ENCODE measurements around the gene CYP46A1.
"Not testable (repeated sequence)": the region's sequence is repeated elsewhere in the genome, so short reads cannot be mapped to it uniquely, and the experiment has no call there.

The CYP46A1 gene

DNA sequence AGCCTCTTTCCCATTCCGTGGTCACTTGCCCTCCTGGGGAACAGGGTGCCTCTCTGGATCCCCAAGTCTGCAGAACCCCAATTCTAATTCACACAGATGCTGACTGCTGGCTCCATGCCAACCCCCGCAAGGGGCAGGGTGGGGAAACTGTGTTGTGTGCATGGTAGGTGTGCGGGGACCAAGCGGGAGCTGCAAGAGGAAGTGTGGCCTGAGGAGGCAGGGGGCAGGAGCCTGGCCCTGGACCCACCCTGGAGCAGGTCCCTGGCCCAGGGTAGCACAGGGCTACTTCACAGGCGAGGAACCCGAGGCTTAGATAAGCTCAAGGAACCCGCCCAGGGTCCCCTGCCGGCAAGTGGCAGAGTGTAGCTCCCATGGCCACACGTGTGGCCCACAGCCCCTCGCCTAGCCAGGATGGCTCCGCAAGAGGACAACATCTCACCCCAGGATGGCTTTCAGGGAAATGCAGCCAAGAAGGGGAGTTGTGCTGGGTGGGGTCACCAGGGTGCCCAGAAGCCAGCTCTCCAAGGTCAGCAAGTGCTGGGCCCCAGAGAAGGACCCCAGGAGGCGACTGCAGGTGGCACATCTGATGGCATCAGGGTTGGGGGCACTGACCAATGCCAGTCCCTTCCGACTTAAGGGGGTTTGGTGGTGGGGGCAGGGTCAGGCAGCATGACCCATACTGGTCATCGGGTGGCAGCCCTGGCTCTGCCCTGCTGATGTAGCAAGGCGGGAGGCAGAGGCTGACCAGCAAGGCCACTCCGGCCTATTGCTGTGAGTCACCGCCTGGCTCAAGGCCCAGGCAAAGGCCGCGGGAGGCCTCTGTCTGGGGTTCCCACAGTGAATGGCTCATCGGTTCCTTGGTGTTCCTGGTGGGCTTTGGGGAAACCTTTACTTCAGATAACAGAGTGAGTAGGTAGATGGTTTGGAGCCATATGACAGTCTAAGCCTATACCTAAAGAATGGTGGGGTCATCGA is 71.8 kb downstream of the CYP46A1 start:
- no peak for DNase-seq (ENCODE audit: low read depth in 3 of 3)

DNA sequence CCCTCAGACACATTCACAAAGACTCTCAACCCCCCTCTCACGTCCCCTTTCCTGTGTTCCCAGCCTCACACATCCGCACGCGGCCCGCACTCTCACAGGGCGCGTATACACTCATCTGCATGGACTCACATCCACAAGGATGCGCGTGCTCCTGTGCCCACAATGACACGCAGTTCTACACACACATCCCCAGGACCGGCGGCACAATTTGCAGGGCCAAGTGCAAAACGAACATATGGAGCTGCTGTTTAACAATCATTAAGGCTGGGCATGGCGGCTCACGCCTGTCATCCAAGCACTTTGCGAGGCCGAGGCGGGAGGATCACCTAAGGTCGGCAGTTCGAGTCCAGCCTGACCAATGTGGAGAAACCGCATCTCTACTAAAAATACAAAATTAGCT is 72.7 kb downstream of the CYP46A1 start:
- no peak for DNase-seq (ENCODE audit: low read depth in 3 of 3)

DNA sequence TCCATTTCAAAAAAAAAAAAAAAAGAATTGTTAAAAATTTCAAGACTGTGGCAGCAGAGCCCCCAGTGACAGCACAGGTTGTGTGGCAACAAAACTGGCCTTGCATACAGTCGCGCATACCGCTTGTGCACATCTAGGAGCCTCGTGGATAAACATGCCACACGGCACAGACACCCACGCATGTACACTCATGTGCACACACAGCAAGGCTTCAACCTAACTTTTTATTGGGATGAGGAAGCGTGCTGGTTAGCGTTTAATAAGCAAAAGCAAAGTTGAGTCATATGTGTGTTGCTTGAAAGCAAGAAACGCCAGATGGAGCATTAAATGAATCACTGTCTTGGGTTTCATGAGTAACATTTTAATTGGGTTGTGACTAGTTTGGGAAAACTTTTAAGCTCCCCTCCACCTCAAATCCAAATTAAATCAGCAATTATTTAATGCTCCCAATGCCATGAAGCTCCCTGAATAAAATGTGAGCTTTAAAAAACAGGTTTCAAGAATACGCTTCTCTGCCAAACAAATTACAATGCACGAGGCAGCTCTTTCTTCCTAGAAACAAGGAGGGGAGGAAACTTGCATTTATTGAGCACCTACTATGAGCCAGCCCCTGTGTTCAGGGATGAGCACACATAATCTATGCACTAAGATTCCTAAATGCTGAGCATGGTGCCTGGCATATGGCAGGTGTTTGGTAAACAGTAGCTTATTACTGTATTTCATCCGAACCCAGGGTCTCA is 73.4 kb downstream of the CYP46A1 start:
- no peak for DNase-seq (ENCODE audit: low read depth in 3 of 3)

DNA sequence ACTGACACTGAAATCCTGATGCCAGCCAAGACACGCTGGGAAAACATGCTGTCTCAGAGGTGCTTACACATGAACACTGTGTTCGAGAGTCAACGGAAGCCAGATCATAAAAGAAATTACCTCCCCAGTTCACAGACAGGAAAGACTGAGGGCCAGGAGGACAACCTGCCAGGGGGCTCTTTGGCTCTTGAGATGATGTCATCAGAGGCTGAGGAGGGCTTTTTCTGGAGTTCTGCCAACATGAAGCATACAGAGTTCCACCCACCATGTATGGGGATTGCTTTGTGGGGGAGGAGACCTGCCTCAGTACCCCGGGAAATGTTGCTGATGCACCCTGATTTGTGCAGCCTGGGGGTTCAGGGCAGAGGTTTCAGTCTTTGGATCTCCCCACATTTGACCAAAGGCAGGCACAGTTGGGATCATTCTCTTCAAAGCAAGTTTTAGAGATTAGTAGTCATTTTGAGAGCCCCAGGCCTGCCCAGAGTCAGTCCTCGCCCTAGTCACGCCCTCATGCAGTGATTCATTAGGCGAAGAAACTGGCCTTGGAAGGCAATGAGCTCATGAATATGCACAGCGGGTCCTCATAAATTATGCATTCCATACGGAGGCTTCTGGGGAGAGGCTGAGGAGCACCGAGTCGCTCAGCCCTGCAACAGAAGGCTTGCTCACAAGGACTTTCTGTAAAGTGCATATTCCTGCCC is 74.2 kb downstream of the CYP46A1 start:
- no peak for DNase-seq (ENCODE audit: low read depth in 3 of 3)

DNA sequence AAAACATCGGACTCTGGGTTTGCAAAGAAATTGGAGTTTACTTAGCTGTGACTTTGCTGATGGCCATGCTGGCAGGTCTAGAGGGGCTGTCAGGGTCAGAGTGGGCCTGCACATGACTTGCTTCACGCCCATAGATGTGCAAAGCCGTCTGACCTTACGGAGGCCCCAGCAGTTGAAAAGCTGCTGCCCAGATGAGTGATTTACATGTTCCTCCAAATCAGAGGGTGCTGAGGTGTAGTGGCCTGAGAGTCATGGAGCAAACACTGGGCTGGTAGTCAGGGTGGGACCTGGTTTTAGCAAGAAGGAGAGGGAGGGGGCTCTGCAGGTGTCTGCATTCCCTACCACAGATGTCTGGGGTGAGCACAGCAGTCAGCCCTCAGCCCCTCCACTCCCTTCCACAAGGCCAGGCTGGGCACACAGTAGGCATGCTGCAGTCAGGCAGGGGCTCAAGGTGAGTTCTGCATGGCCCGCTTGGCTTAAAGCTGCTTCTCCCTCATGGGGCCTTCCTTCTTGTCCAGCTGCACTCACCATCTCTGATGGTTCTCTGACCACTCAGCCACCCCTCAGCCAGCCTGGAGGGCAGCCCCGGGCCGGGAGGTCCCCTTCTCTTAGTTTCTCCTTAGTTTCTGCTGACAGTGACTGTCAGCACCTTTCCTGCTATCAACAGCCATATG is 74.9 kb downstream of the CYP46A1 start:
- DNase-seq (ENCODE audit: low read depth in 3 of 3), result no peak

DNA sequence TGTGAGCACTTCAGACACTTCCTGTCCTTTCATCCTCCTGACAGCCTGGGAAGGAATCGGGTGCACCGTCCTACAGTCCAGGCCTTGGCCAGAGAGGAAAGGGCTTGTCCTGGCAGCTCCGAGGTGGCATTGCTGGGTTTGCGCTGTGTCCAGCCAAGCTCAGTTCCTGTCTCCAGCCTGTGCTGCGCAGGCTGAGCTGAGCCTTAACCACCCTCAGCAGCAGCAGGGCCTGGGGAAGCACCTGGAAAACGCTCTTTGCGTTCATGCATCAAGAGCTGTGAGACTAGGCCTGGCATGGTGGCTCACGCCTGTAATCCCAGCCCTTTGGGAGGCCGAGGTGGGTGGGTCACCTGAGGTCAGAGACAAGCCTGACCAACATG is 75.4 kb downstream of the CYP46A1 start:
- DNase-seq (ENCODE audit: low read depth in 3 of 3), result no peak

DNA sequence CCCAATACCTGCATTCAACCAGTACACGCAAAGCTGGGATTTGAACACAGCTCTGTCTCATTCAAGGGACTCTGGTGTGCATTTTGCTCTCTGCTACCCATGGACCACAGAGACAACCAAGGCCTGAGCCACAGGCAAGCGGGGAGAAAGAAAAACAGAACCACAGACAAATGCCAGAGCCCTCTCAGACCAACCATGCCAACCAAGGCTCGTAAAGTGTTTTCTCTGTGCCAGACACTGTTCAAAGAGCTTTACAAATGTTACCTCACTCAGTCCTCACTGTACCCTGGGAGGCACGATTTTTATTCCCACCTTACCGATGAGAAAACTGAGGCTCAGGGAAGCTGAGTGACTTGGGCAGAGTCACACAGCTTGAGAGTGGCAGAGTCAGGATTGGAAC is 76.7 kb downstream of the CYP46A1 start:
- DNase-seq (ENCODE audit: low read depth in 3 of 3), result no peak

DNA sequence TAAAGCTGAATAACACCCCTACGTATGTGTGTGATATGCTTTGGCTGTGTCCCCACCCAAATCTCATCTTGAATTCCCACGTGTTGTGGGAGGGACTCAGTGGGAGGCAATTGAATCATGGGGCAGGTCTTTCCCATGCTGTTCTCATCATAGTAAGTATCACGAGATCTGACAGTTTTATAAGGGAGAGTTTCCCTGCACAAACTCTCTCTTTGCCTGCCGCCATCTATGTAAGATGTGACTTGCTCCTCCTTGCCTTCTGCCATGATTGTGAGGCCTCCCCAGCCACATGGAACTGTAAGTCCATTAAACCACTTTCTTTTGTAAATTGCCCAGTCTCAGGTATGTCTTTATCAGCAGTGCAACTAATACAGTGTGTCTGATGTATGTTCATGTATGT is 78.8 kb downstream of the CYP46A1 start:
- not testable (repeated sequence) for DNase-seq (ENCODE audit: low read depth in 3 of 3)

DNA sequence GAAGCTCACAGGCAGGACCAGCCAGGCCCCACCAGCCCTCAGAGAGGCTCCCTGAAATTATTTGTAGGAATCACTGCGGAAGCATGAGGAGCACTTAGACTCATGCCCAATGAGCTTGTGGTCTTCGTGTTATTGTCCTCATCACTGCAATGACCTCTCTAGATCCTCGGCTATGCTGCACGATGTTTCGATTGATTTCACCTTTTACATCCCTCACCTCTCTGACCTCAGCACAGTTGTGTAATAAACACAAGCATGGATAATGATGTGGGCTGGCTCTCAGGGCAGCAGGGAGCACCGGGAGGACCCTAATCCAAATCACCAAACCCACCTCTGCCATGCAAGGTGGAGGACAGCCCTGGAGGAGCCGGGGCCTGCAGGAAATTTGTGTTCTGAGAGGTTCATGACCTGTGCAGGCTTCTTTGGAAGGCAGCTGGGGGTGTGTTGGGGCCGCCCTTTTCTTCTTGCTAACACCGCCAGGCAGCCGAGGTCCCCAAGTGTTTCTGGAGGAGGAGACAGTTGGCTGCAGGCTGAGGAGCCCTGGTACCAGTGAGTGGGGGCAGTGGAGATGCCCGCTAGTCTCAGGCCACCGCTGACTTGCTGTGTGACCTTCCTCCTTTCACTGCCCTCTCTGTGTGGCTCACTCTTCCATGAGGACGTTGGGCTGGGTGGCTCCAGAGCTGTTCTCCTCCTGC is 79.6 kb downstream of the CYP46A1 start:
- no peak for DNase-seq (ENCODE audit: low read depth in 3 of 3)

DNA sequence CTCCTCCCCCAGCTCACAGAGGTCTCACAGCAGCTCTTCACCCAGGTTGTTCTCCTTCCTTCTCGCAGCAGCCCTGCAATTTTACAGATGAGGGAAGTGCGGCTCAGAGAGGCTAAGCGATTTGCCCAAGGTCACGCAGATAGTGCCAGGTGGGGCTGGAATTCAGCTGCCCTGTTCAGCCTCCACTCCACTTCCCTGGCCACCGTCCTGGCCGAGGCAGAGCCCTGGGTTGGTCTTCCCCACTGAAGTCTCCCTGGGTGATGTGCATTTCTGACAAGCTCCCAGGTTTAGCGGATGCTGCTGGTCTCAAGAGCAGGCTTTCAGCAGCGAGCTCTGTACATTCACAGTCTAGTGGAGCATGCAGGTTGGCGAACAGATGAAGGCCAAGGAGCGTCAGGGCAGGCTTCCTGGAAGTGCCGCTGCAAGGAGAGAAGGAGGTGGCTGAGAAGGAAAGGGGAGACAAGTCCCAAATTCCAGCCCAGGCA is 80.2 kb downstream of the CYP46A1 start:
- no peak for DNase-seq (ENCODE audit: low read depth in 3 of 3)

DNA sequence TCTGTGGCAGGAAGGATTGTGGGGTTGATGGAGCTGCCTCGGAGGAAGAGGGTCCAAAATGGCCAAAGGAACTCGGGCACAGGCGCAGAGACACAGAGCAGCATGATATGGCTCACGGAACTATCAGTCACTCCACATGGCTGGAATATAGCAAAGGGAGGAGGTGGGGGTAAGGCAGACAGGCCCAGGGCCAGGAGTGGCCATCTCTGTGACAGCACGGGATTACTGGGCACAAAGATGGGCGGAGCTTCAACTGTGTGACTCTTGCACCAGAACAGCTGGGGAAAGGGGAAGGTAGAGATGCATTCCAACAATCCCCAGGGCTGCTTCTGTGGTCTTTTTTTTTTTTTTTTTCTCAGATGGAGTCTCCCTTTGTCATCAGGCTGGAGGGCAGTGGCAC is 84.3 kb downstream of the CYP46A1 start:
- DNase-seq (ENCODE audit: low read depth in 3 of 3), result no peak

DNA sequence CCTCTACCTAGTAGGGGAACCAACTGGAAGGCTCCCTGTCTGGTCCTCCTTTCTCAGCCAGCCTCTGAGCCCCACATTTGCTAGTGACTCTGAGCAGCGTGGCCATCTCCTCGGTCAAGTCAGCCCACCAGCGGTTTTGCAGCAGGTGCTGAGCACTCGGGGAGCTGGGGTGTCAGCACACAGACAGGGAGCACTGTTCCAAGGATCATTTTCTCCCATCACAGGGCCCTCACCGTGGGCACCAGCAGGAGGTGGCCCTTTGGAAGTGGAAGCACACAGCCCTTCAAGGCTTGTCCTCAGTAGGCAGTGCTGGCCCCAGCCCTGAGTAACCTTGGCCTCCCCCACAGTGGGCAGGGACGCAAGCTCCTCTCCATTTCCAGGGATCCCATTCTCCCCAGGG is 85.0 kb downstream of the CYP46A1 start:
- DNase-seq (ENCODE audit: low read depth in 3 of 3), result no peak

DNA sequence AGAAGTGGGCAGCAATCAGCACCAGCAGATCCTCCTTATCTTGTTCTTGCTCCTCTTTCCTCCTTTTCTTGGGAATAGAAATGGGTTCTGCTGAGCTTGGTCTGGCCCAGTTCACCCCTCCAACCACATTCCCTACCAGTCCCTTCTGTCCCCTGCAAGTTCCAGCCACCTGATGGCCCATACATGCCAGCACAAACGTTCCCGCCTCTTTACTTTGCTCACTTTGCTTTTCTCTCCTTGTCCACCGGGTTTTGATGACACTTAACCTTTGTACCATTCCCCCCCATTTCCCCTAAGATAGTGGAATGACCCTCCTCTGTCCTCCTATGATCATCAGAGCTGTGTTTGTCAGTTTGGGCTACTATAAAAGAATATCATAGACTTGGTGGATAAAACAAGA is 85.7 kb downstream of the CYP46A1 start:
- DNase-seq (ENCODE audit: low read depth in 3 of 3), result no peak

DNA sequence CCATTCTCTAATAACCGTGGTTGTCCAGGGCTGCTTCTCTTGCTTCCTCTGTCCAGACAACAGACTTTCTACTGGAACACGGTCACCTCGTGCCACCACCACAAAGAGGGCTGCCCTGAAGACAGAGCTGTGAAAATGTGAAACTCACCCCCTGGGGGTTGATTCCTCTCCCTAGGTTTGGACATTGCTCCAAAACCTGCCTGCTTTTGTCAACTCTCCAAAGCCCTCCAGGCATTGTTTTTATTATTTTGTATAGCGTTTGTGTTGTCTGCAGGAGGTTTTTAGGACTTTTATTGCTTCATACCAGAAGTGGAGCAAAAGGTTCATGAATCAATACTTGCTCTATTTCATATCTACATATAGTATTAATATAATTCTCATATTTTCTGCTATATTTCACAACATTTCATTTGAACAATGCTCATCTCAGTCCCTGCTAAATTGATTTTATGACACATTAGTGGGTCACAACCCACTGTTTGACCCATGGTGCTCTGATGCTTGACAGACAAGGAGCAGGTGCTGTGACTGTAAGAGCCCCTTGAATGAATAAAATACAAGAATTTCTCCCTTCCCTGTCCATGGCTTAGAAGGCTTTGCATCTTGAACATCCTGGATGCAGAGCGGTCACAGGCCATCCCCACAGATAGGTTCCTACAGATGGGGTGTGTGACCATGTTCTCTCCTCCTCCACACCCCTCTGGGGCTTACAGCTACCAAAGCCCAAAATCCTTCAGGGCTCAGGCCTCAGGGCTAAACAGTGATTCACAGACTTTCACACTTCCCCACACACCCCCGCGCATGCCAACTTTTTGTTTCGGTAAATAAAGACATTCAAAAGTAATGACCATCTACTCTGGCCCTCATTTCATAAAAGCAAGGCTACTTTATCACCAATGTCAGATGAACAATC is 88.5 kb downstream of the CYP46A1 start:
- no peak for DNase-seq (ENCODE audit: low read depth in 3 of 3)

DNA sequence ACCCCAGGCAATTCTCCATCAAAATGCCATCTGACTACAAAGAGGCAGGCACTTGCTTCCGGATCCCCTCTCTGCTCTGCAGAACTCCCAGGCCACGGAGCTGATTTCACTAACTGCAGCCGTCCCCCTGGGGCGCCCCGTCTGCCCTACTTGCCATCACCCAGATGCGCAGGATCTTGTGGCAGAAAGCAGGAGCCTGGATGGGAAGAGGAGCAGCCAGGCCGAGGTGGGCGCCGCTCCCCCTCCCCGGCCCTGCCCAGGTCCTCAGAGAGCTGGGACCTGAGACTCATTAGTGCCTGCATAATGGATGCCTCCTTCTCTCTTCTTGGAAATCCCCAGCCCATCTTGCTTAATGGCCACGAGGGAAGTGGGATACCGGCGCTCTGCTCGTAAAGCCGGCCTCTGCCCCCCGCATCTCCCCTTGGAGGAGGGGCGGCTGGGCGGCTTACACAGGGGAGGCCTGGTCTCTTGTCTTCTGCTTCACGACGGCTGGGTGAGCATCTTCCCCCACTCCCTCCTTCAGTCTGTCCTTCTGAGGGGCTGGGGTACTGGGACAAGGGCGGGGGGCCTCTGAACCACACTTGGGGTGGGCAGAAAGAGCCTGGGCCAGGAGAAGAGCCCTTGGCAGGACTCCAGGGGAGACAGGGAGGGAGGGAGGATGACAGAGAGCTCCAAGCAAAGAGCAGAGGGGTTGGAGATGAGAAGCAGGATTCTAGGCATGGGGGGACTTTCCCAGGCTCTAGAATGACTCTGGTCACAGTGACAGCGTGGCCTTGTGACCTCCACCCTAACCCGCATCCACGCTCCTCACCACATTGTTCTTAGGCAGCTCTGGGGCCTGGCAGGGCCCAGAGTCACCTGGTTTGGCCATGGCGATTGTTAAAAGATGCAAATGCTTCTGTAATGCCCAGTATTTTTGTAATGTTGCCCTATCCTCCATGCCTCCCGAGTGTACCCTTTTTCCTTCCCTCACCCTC is 89.7 kb downstream of the CYP46A1 start:
- DNase-seq (ENCODE audit: low read depth in 3 of 3), result no peak

DNA sequence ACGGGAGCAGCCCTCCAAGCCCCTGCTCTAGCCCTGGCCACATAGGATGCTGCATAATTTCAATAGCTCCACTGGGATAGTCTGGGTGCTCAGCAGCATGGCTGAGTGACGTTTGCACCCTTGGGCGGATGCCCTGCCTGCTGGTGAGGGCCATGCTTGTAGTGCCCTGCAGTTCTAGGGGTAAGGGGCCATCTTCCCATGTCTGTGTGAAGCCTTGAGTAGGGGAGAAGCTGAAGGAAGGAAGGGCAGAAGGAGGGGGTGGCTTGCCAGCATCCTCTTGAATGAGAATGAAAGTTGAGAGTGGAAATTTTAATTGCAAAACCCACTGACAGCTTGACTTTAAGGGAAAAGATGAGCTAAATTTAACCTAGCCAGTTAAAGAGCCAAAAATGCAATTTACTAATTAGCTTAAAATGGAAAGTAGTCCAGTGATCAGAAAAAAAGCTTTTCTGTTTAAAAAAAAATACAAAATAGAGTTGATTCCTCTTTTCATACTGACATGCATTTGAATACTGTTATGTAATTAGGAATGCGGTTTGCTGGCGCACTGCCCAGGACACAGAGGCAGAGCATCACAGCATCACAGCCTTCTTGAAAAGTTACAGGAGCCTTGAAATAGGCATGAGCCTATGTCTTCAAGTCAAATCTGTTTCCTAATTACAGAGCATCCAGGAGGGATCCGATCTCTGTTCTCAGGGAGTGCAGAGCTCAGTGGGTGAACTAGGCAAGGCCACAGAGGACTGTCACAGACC is 90.6 kb downstream of the CYP46A1 start:
- DNase-seq (ENCODE audit: low read depth in 3 of 3), result no peak

DNA sequence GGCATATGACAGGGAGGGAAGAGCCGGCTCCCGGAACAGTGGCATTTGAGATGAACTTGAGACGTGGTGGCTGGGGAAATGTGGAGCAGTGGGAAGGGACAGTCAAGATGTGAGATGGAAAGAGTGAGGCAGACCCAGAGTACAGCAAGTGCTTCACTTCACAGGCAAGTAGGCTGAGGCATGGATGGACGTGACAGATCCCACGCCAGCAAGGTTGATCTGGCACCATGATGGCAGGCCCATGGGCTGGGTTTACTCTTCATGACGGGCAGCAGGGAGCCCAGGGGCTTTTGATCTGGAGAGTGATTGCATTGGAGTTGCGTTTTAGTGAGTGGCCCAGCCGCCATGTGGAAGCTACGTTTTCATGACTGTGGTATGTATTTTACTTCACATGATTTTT is 91.3 kb downstream of the CYP46A1 start:
- DNase-seq (ENCODE audit: low read depth in 3 of 3), result no peak
